ENCODE results near the gene ALLC. TPM values are rescaled to one million over a fixed set of nuclear protein-coding genes. Genes with fewer than 3 reads are reported as not detected.

Gene ALLC
- total RNA-seq, 4 donors from 2014 or later: not detected

- H3K4me3 ChIP-seq: no peak overlapping the region
- in situ Hi-C loops (cut with MboI; ENCODE audit: low pct_ligation_motif_present in 1 of 4, low pct_unique_long_range_greater_than_20kb in 1 of 4, low sequenced_read_pairs in 3 of 4) (no loop called here), intact Hi-C loops (cut with DNase I; ENCODE audit: low total_unique reads) (no loop called here)
- no peak for DNase-seq
- TF ChIP-seq EP300 (IDR thresholded peaks at IDR 0.05; ENCODE audit: low read depth): no peak
- TF ChIP-seq POLR2A (IDR thresholded peaks at IDR 0.05): no peak
- no peak for TF ChIP-seq CTCF (IDR thresholded peaks at IDR 0.05)
- TF ChIP-seq POLR2AphosphoS5 (IDR thresholded peaks at IDR 0.05): no peak
- H3K9me3 ChIP-seq: no peaks in the 10 kb centered on the region
- H3K27me3 ChIP-seq: no peaks in the 10 kb centered on the region
- no peak overlapping the region for H3K27ac ChIP-seq
- WGBS, 2 donors (ENCODE audit: low coverage in 1 of 2): 83 to 86% methylated on average over 1 to 4 of the region's 4 CpGs
- H3K36me3 ChIP-seq: no peaks in the 10 kb centered on the region
- no peaks in the 10 kb centered on the region for H3K4me1 ChIP-seq
Observed at GRCh38 chr2:3675687-3676086, 17.7 kb downstream of the ALLC start.

- intact Hi-C loops (cut with DNase I; ENCODE audit: low total_unique reads) (no loop called here), in situ Hi-C loops (cut with MboI; ENCODE audit: low pct_ligation_motif_present in 1 of 4, low pct_unique_long_range_greater_than_20kb in 1 of 4, low sequenced_read_pairs in 3 of 4) (no loop called here)
- WGBS, 2 donors (ENCODE audit: low coverage in 1 of 2): 60 to 82% methylated on average over 1 to 8 of the region's 9 CpGs
- Histone ChIP-seq H3K4me1 (no peaks in the 10 kb centered on the region), H3K27ac (no peak overlapping the region), H3K36me3 (no peaks in the 10 kb centered on the region), H3K9me3 (no peaks in the 10 kb centered on the region), H3K4me3 (no peak overlapping the region), H3K27me3 (no peaks in the 10 kb centered on the region)
- no peak for TF ChIP-seq CTCF (IDR thresholded peaks at IDR 0.05)
- no peak for TF ChIP-seq POLR2A (IDR thresholded peaks at IDR 0.05)
- TF ChIP-seq POLR2AphosphoS5 (IDR thresholded peaks at IDR 0.05): no peak
- TF ChIP-seq EP300 (IDR thresholded peaks at IDR 0.05; ENCODE audit: low read depth): no peak
- DNase-seq: no peak
Observed at GRCh38 chr2:3677436-3677835, 19.4 kb downstream of the ALLC start.

GRCh38 chr2:3678212-3678611 is 20.2 kb downstream of the ALLC start:
- intact Hi-C loops (cut with DNase I; ENCODE audit: low total_unique reads): no loop called here
- TF ChIP-seq CTCF (IDR thresholded peaks at IDR 0.05): no peak
- no peak for TF ChIP-seq POLR2A (IDR thresholded peaks at IDR 0.05)
- no peak for TF ChIP-seq EP300 (IDR thresholded peaks at IDR 0.05; ENCODE audit: low read depth)
- no peak for TF ChIP-seq POLR2AphosphoS5 (IDR thresholded peaks at IDR 0.05)
- 82 to 88% methylated on average over 4 to 9 of the region's 9 CpGs for WGBS, 2 donors (ENCODE audit: low coverage in 1 of 2)
- H3K36me3 ChIP-seq: no peaks in the 10 kb centered on the region
- no peak overlapping the region for H3K27ac ChIP-seq
- H3K9me3 ChIP-seq: no peaks in the 10 kb centered on the region
- in situ Hi-C loops (cut with MboI; ENCODE audit: low pct_ligation_motif_present in 1 of 4, low pct_unique_long_range_greater_than_20kb in 1 of 4, low sequenced_read_pairs in 3 of 4): no loop called here
- no peaks in the 10 kb centered on the region for H3K27me3 ChIP-seq
- H3K4me3 ChIP-seq: no peak overlapping the region
- H3K4me1 ChIP-seq: no peaks in the 10 kb centered on the region
- DNase-seq: no peak

- Histone ChIP-seq H3K27me3 (no peaks in the 10 kb centered on the region), H3K4me1 (no peaks in the 10 kb centered on the region), H3K36me3 (no peaks in the 10 kb centered on the region), H3K4me3 (no peak overlapping the region), H3K9me3 (no peaks in the 10 kb centered on the region), H3K27ac (no peak overlapping the region)
- DNase-seq: no peak
- 97% methylated on average over 2 of the region's 2 CpGs; no CpG with 5 or more reads in 1 of the 2 donors for WGBS, 2 donors (ENCODE audit: low coverage in 1 of 2)
- in situ Hi-C loops (cut with MboI; ENCODE audit: low pct_ligation_motif_present in 1 of 4, low pct_unique_long_range_greater_than_20kb in 1 of 4, low sequenced_read_pairs in 3 of 4) (no loop called here), intact Hi-C loops (cut with DNase I; ENCODE audit: low total_unique reads) (no loop called here)
- TF ChIP-seq EP300 (IDR thresholded peaks at IDR 0.05; ENCODE audit: low read depth): no peak
- no peak for TF ChIP-seq POLR2A (IDR thresholded peaks at IDR 0.05)
- TF ChIP-seq CTCF (IDR thresholded peaks at IDR 0.05): no peak
- no peak for TF ChIP-seq POLR2AphosphoS5 (IDR thresholded peaks at IDR 0.05)
Observed at GRCh38 chr2:3679180-3679579, 21.2 kb downstream of the ALLC start.

Measured in transverse colon (tissue), 4 donors.